ENCODE measurements around the gene SPATA46.

Gene SPATA46

DNA sequence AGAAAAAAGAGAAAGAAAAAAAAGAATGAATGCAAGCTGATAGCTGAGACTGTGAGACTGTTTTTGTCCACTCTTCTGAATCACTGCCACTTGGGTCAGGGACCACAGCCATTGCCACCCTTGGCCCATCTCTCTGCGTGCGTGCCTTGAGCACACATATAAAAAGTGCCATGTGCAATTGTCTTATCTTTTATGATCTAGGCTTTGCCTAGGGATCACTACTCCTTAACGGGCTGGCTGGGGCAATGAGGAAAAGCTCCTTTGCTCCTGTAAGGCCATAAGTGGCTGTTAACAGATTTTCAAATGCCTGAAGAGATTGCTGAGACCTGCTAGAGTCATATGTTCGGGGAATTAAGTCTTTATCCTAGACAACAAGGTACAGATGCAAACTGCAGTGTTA, 8.2 kb downstream of the SPATA46 start:
- TF ChIP-seq EZH2 (optimal IDR thresholded peaks at IDR 0.05; ENCODE audit: low read depth, low read length): no peak
- TF ChIP-seq EZH2phosphoT487 (IDR thresholded peaks at IDR 0.05; ENCODE audit: low read length): no peak
- TF ChIP-seq, protein P1, sequence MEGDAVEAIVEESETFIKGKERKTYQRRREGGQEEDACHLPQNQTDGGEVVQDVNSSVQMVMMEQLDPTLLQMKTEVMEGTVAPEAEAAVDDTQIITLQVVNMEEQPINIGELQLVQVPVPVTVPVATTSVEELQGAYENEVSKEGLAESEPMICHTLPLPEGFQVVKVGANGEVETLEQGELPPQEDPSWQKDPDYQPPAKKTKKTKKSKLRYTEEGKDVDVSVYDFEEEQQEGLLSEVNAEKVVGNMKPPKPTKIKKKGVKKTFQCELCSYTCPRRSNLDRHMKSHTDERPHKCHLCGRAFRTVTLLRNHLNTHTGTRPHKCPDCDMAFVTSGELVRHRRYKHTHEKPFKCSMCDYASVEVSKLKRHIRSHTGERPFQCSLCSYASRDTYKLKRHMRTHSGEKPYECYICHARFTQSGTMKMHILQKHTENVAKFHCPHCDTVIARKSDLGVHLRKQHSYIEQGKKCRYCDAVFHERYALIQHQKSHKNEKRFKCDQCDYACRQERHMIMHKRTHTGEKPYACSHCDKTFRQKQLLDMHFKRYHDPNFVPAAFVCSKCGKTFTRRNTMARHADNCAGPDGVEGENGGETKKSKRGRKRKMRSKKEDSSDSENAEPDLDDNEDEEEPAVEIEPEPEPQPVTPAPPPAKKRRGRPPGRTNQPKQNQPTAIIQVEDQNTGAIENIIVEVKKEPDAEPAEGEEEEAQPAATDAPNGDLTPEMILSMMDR (IDR thresholded peaks at IDR 0.05; ENCODE audit: low read length): no peak
- Histone ChIP-seq H3K4me3 (ENCODE audit: low read length) (no peak overlapping the region), H3K4me1 (ENCODE audit: low read length) (no peaks in the 10 kb centered on the region), H3K9me2 (replicated peaks; ENCODE audit: insufficient read depth, low read length) (no peaks in the 10 kb centered on the region), H3K27ac (ENCODE audit: low read length) (no peak overlapping the region), H3K79me2 (ENCODE audit: low read length) (no peaks in the 10 kb centered on the region), H3K36me3 (replicated peaks; ENCODE audit: insufficient read depth, low read length) (no peaks in the 10 kb centered on the region), H3K9me3 (replicated peaks; ENCODE audit: insufficient read depth, low read length) (no peaks in the 10 kb centered on the region), H4K20me1 (ENCODE audit: insufficient read depth, low read length) (no peaks in the 10 kb centered on the region), H3K4me2 (ENCODE audit: low read depth, low read length) (no peak overlapping the region), H3K27me3 (replicated peaks; ENCODE audit: insufficient read depth, low read length) (no peaks in the 10 kb centered on the region), H3F3A (ENCODE audit: insufficient read depth, low read length) (no peaks in the 10 kb centered on the region), H2AFZ (ENCODE audit: low read length) (no peak overlapping the region), H3K9ac (ENCODE audit: low read length) (no peak overlapping the region)
- DNase-seq: no peak

- DNase-seq: no peak
- H3K9ac ChIP-seq (ENCODE audit: low read length): no peak overlapping the region
- no peaks in the 10 kb centered on the region for H3K9me2 ChIP-seq (replicated peaks; ENCODE audit: insufficient read depth, low read length)
- no peak for TF ChIP-seq EZH2phosphoT487 (IDR thresholded peaks at IDR 0.05; ENCODE audit: low read length)
- no peak for TF ChIP-seq EZH2 (optimal IDR thresholded peaks at IDR 0.05; ENCODE audit: low read depth, low read length)
- TF ChIP-seq, protein P1 (IDR thresholded peaks at IDR 0.05; ENCODE audit: low read length): no peak
- no peak overlapping the region for H3K27ac ChIP-seq (ENCODE audit: low read length)
- no peak overlapping the region for H3K4me2 ChIP-seq (ENCODE audit: low read depth, low read length)
- no peaks in the 10 kb centered on the region for H3K27me3 ChIP-seq (replicated peaks; ENCODE audit: insufficient read depth, low read length)
- no peaks in the 10 kb centered on the region for H3K9me3 ChIP-seq (replicated peaks; ENCODE audit: insufficient read depth, low read length)
- H3K4me3 ChIP-seq (ENCODE audit: low read length): no peak overlapping the region
- H4K20me1 ChIP-seq (ENCODE audit: insufficient read depth, low read length): no peaks in the 10 kb centered on the region
- no peak overlapping the region for H2AFZ ChIP-seq (ENCODE audit: low read length)
- H3F3A ChIP-seq (ENCODE audit: insufficient read depth, low read length): no peaks in the 10 kb centered on the region
- H3K36me3 ChIP-seq (replicated peaks; ENCODE audit: insufficient read depth, low read length): no peaks in the 10 kb centered on the region
- no peaks in the 10 kb centered on the region for H3K79me2 ChIP-seq (ENCODE audit: low read length)
- no peaks in the 10 kb centered on the region for H3K4me1 ChIP-seq (ENCODE audit: low read length)
Observed at GRCh38 chr1:162367772-162368171, 8.9 kb downstream of the SPATA46 start.

GRCh38 chr1:162367073-162367472, 9.6 kb downstream of the SPATA46 start:
- no peak overlapping the region for H3K4me3 ChIP-seq (ENCODE audit: low read length)
- no peaks in the 10 kb centered on the region for H3K9me3 ChIP-seq (replicated peaks; ENCODE audit: insufficient read depth, low read length)
- TF ChIP-seq, protein P1 (IDR thresholded peaks at IDR 0.05; ENCODE audit: low read length): no peak
- TF ChIP-seq EZH2phosphoT487 (IDR thresholded peaks at IDR 0.05; ENCODE audit: low read length) (no peak), EZH2 (optimal IDR thresholded peaks at IDR 0.05; ENCODE audit: low read depth, low read length) (no peak)
- no peaks in the 10 kb centered on the region for H3K36me3 ChIP-seq (replicated peaks; ENCODE audit: insufficient read depth, low read length)
- no peak overlapping the region for H3K9ac ChIP-seq (ENCODE audit: low read length)
- DNase-seq: no peak
- H3K79me2 ChIP-seq (ENCODE audit: low read length): no peaks in the 10 kb centered on the region
- no peaks in the 10 kb centered on the region for H3K4me1 ChIP-seq (ENCODE audit: low read length)
- H3K9me2 ChIP-seq (replicated peaks; ENCODE audit: insufficient read depth, low read length): no peaks in the 10 kb centered on the region
- H3K27ac ChIP-seq (ENCODE audit: low read length): no peak overlapping the region
- no peak overlapping the region for H3K4me2 ChIP-seq (ENCODE audit: low read depth, low read length)
- H4K20me1 ChIP-seq (ENCODE audit: insufficient read depth, low read length): no peaks in the 10 kb centered on the region
- no peak overlapping the region for H2AFZ ChIP-seq (ENCODE audit: low read length)
- H3F3A ChIP-seq (ENCODE audit: insufficient read depth, low read length): no peaks in the 10 kb centered on the region
- no peaks in the 10 kb centered on the region for H3K27me3 ChIP-seq (replicated peaks; ENCODE audit: insufficient read depth, low read length)

Data from MM.1S (cell line).